ENCODE results near the gene COX11. TPM values are rescaled to one million over a fixed set of nuclear protein-coding genes. Genes with fewer than 3 reads are reported as not detected.

The COX11 gene
- total and polyA plus RNA-seq, 2 experiments from 2014 or later, result 38.9 to 46.8 TPM

DNA sequence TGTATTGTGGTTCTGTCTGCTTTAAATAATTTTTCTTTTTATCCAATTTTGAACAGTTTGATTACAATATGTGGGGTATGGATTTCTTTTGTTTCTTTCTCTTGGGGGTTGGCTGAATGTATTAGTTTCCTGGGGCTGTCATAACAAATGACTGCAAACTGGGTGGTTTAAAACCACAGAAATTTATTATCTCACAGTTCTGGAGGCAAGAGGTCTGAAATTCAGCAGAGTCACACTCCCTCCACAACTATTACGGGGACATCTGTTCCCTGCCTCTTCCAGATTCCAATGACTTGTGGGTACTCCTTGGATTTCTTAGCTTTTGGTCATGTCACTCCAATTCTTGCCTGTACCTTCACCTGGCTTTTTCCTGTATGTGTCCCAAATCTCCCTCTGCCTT is 23.7 kb downstream of the COX11 start:
- no peak overlapping the region for H2AFZ ChIP-seq
- H3K27me3 ChIP-seq (replicated peaks; ENCODE audit: insufficient read depth), result no peaks in the 10 kb centered on the region
- 50 to 53% methylated on average over 1 of the region's 1 CpG for WGBS, 2 experiments (ENCODE audit: low coverage in 1 of 2, low lambda C conversion rate in 2 of 2, missing lambda C conversion rate in 2 of 2)
- no peaks in the 10 kb centered on the region for H3K9me2 ChIP-seq (ENCODE audit: insufficient read depth)
- no peak overlapping the region for H3K9ac ChIP-seq
- peak overlapping the region; percentile 34 for H3K4me2 ChIP-seq (ENCODE audit: unreplicated experiment)
- peaks cover 22% of the 10 kb centered on the region for H3F3A ChIP-seq (ENCODE audit: insufficient read depth)
- no peak overlapping the region for H3K4me3 ChIP-seq
- TF ChIP-seq EZH2phosphoT487 (IDR thresholded peaks at IDR 0.05; ENCODE audit: insufficient read depth, low read depth) (no peak), EZH2 (IDR thresholded peaks at IDR 0.05; ENCODE audit: insufficient read depth, poor library complexity, severe bottlenecking) (no peak)
- H3K36me3 ChIP-seq (ENCODE audit: low read depth), result no peaks in the 10 kb centered on the region; the same call in 1 of the 2 replicates
- H3K9me3 ChIP-seq (ENCODE audit: low read depth), result no peaks in the 10 kb centered on the region
- peaks cover 40% of the 10 kb centered on the region for H3K4me1 ChIP-seq (ENCODE audit: insufficient read depth)
- peak; percentile 49 for DNase-seq
- H3K79me2 ChIP-seq (ENCODE audit: insufficient read depth), result no peaks in the 10 kb centered on the region
- H3K27ac ChIP-seq, result peak overlapping the region; percentile 37; the same call in 1 of the 2 replicates
- no peaks in the 10 kb centered on the region for H4K20me1 ChIP-seq (ENCODE audit: insufficient read depth)
- in situ Hi-C loops (cut with MboI), result no loop called here

DNA sequence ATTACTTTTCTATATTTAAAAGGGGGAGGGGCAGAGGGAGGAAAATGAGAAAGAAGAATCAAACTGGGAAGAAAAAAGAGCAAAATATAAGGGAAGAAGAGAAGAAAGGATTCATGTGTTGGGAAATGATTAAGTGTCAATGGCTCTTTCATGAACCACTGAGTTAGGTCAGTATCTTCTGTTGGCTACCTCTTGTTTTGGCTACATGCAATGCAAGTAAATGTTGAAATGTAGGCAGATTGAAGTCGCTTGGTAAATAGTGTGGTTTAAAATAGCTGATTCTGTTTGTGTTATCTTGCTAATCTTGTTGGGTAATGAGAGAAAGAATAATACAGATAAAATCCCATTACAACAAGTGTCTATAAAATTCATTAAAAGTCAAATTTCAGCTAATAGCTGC is 27.2 kb downstream of the COX11 start:
- no peak overlapping the region for H3K4me2 ChIP-seq (ENCODE audit: unreplicated experiment)
- no peaks in the 10 kb centered on the region for H3K79me2 ChIP-seq (ENCODE audit: insufficient read depth)
- H3K9ac ChIP-seq, result no peak overlapping the region
- H3K9me3 ChIP-seq (ENCODE audit: low read depth), result no peaks in the 10 kb centered on the region
- no peak overlapping the region for H2AFZ ChIP-seq
- H3F3A ChIP-seq (ENCODE audit: insufficient read depth), result peaks cover 11% of the 10 kb centered on the region; the same call in 1 of the 2 replicates
- DNase-seq, result no peak
- H3K27me3 ChIP-seq (replicated peaks; ENCODE audit: insufficient read depth), result no peaks in the 10 kb centered on the region
- no peak overlapping the region for H3K27ac ChIP-seq
- TF ChIP-seq EZH2 (IDR thresholded peaks at IDR 0.05; ENCODE audit: insufficient read depth, poor library complexity, severe bottlenecking) (no peak), EZH2phosphoT487 (IDR thresholded peaks at IDR 0.05; ENCODE audit: insufficient read depth, low read depth) (no peak)
- H3K4me1 ChIP-seq (ENCODE audit: insufficient read depth), result peaks cover 17% of the 10 kb centered on the region
- in situ Hi-C loops (cut with MboI), result no loop called here
- no peaks in the 10 kb centered on the region for H3K9me2 ChIP-seq (ENCODE audit: insufficient read depth)
- WGBS, 2 experiments (ENCODE audit: low coverage in 1 of 2, low lambda C conversion rate in 2 of 2, missing lambda C conversion rate in 2 of 2), result 92 to 94% methylated on average over 1 of the region's 1 CpG
- no peaks in the 10 kb centered on the region; the same call in 1 of the 2 replicates for H3K36me3 ChIP-seq (ENCODE audit: low read depth)
- H4K20me1 ChIP-seq (ENCODE audit: insufficient read depth), result no peaks in the 10 kb centered on the region
- no peak overlapping the region for H3K4me3 ChIP-seq

DNA sequence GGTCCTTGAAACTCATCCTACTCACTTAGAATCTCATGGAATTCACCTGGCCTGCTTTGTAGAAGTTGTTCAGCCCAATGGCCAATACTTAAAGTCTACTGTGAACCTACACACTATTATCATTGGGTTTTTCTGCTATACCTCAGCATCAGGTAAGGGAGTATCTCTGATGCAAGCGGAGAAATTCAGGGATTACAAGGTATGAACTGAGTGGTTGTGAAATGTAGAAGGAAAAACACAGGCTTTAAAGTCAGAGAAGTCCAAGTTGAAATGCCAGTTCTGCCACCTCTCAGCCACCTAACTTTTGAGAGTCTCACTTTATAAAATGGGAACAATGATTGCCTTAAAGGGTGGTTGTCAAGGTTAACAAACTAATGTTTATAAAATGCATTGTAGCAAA is 31.0 kb downstream of the COX11 start:
- in situ Hi-C loops (cut with MboI), result no loop called here
- H3K4me2 ChIP-seq (ENCODE audit: unreplicated experiment), result no peak overlapping the region
- H3K9ac ChIP-seq, result no peak overlapping the region
- H3K4me3 ChIP-seq, result no peak overlapping the region
- no peak for DNase-seq
- H3K79me2 ChIP-seq (ENCODE audit: insufficient read depth), result no peaks in the 10 kb centered on the region
- WGBS, 2 experiments (ENCODE audit: low coverage in 1 of 2, low lambda C conversion rate in 2 of 2, missing lambda C conversion rate in 2 of 2), result 89 to 95% methylated on average over 1 of the region's 1 CpG
- no peaks in the 10 kb centered on the region for H3K4me1 ChIP-seq (ENCODE audit: insufficient read depth)
- no peaks in the 10 kb centered on the region for H3K9me3 ChIP-seq (ENCODE audit: low read depth)
- no peaks in the 10 kb centered on the region for H3K9me2 ChIP-seq (ENCODE audit: insufficient read depth)
- H3K27ac ChIP-seq, result no peak overlapping the region
- no peaks in the 10 kb centered on the region for H3K36me3 ChIP-seq (ENCODE audit: low read depth)
- H4K20me1 ChIP-seq (ENCODE audit: insufficient read depth), result no peaks in the 10 kb centered on the region
- H3F3A ChIP-seq (ENCODE audit: insufficient read depth), result no peaks in the 10 kb centered on the region
- H2AFZ ChIP-seq, result no peak overlapping the region
- no peaks in the 10 kb centered on the region for H3K27me3 ChIP-seq (replicated peaks; ENCODE audit: insufficient read depth)
- TF ChIP-seq EZH2 (IDR thresholded peaks at IDR 0.05; ENCODE audit: insufficient read depth, poor library complexity, severe bottlenecking) (no peak), EZH2phosphoT487 (IDR thresholded peaks at IDR 0.05; ENCODE audit: insufficient read depth, low read depth) (no peak)

DNA sequence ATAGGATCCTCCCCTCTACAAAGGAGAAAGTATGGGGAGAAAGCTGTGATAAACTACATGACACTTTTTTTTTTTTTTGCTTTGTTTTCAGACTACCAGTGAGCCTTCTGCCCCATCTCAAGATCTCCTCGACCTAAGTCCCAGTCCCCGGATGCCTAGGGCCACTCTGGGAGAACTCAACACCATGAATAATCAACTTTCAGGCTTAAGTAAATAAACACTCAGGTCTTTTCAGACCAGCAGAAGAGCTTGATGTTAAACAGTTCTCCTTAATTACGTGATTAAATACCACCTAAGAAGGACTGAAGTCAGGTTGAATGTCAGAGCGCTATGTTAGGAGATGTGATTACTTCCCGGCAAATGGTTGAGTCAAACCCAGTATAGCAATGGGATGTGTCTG is 31.4 kb downstream of the COX11 start:
- no peak overlapping the region for H3K4me2 ChIP-seq (ENCODE audit: unreplicated experiment)

DNA sequence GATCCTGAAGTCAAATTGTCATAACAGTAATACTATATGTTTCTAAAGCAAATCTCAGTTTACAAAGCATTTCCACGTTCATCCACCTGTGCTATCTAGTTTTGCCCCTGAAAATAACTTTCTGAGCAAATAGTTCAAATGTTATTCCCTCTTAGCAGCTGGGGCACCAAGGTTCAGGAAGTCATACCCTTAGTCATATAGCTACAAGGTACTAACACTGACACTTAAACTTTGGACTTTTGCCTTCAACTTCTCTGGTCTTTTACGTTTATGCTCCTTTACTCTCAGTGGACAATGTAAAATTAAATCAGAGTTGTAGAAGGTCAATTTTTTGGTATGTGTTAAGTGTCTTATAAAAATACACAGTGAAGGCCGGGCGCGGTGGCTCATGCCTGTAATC is 33.0 kb downstream of the COX11 start:
- no peaks in the 10 kb centered on the region for H3K79me2 ChIP-seq (ENCODE audit: insufficient read depth)
- H3K4me2 ChIP-seq (ENCODE audit: unreplicated experiment), result no peak overlapping the region
- no peaks in the 10 kb centered on the region for H3K36me3 ChIP-seq (ENCODE audit: low read depth)
- no peaks in the 10 kb centered on the region for H3K9me2 ChIP-seq (ENCODE audit: insufficient read depth)
- no peaks in the 10 kb centered on the region for H3F3A ChIP-seq (ENCODE audit: insufficient read depth)
- no peak for DNase-seq
- no peaks in the 10 kb centered on the region for H3K27me3 ChIP-seq (replicated peaks; ENCODE audit: insufficient read depth)
- no peak overlapping the region for H3K4me3 ChIP-seq
- WGBS, 2 experiments (ENCODE audit: low coverage in 1 of 2, low lambda C conversion rate in 2 of 2, missing lambda C conversion rate in 2 of 2), result 96 to 98% methylated on average over 5 of the region's 5 CpGs
- H3K4me1 ChIP-seq (ENCODE audit: insufficient read depth), result no peaks in the 10 kb centered on the region
- no peaks in the 10 kb centered on the region for H4K20me1 ChIP-seq (ENCODE audit: insufficient read depth)
- H3K27ac ChIP-seq, result no peak overlapping the region
- H2AFZ ChIP-seq, result no peak overlapping the region
- TF ChIP-seq EZH2phosphoT487 (IDR thresholded peaks at IDR 0.05; ENCODE audit: insufficient read depth, low read depth), result no peak
- no peak for TF ChIP-seq EZH2 (IDR thresholded peaks at IDR 0.05; ENCODE audit: insufficient read depth, poor library complexity, severe bottlenecking)
- H3K9ac ChIP-seq, result no peak overlapping the region
- in situ Hi-C loops (cut with MboI), result no loop called here
- H3K9me3 ChIP-seq (ENCODE audit: low read depth), result no peaks in the 10 kb centered on the region

More for the DNA sequence above, 31.4 kb downstream of the COX11 start:
- no peaks in the 10 kb centered on the region for H4K20me1 ChIP-seq (ENCODE audit: insufficient read depth)
- H3K9me3 ChIP-seq (ENCODE audit: low read depth), result no peaks in the 10 kb centered on the region
- H3K4me3 ChIP-seq, result no peak overlapping the region
- in situ Hi-C loops (cut with MboI), result no loop called here
- no peaks in the 10 kb centered on the region for H3K27me3 ChIP-seq (replicated peaks; ENCODE audit: insufficient read depth)
- whole genome bisulfite sequencing, 2 experiments (ENCODE audit: low coverage in 1 of 2, low lambda C conversion rate in 2 of 2, missing lambda C conversion rate in 2 of 2), result 61 to 62% methylated on average over 5 of the region's 5 CpGs
- H3K9ac ChIP-seq, result no peak overlapping the region
- no peak for DNase-seq
- H3K36me3 ChIP-seq (ENCODE audit: low read depth), result no peaks in the 10 kb centered on the region
- no peak overlapping the region for H2AFZ ChIP-seq
- no peaks in the 10 kb centered on the region for H3K79me2 ChIP-seq (ENCODE audit: insufficient read depth)
- no peak overlapping the region for H3K27ac ChIP-seq
- TF ChIP-seq EZH2phosphoT487 (IDR thresholded peaks at IDR 0.05; ENCODE audit: insufficient read depth, low read depth) (no peak), EZH2 (IDR thresholded peaks at IDR 0.05; ENCODE audit: insufficient read depth, poor library complexity, severe bottlenecking) (no peak)
- no peaks in the 10 kb centered on the region for H3K4me1 ChIP-seq (ENCODE audit: insufficient read depth)
- no peaks in the 10 kb centered on the region for H3K9me2 ChIP-seq (ENCODE audit: insufficient read depth)
- no peaks in the 10 kb centered on the region for H3F3A ChIP-seq (ENCODE audit: insufficient read depth)
